IPS DF 4.7 (cell line): ENCODE results near the gene CENPS.
"Not testable (repeated sequence)": the region's sequence is repeated elsewhere in the genome, so short reads cannot be mapped to it uniquely, and the experiment has no call there.

Experiments used
- DNase-seq: peaks from one replicate; pipeline ENCODE4 v3.0.0-alpha.2; 2013; ENCODE audit warnings: low spot score; ENCODE audit errors: extremely low read depth

CENPS gene

GRCh38 chr1:10430216-10431069 is at the start of gene CENPS:
Gene CENPS, plus strand, starts transcription at chr1:10430433. Its CDS starts 85 bp downstream, at chr1:10430518.
- DNase-seq = no peak

GRCh38 chr1:10380594-10381275 is 49.5 kb upstream of the CENPS start:
- no peak for DNase-seq

- no peak for DNase-seq
These were observed 46.6 kb upstream of the CENPS start for GRCh38 chr1:10383630-10384029.

GRCh38 chr1:10384219-10384618 is 46.0 kb upstream of the CENPS start:
- no peak for DNase-seq

GRCh38 chr1:10386761-10387676 is 43.2 kb upstream of the CENPS start:
- no peak for DNase-seq

GRCh38 chr1:10387677-10388386 is 42.4 kb upstream of the CENPS start:
- no peak for DNase-seq

- DNase-seq = no peak
These were observed 41.9 kb upstream of the CENPS start for GRCh38 chr1:10388387-10388715.

- DNase-seq = no peak
These were observed 40.8 kb upstream of the CENPS start for GRCh38 chr1:10389271-10389973.

GRCh38 chr1:10396870-10397269 is 33.4 kb upstream of the CENPS start:
- DNase-seq = no peak

GRCh38 chr1:10398278-10398733 is 31.9 kb upstream of the CENPS start:
- no peak for DNase-seq

- DNase-seq = peak; percentile 89
These were observed 31.3 kb upstream of the CENPS start, which contains the start of gene PGD for GRCh38 chr1:10398734-10399443. Gene PGD, plus strand, starts transcription at chr1:10399064. Its CDS starts 54 bp downstream, at chr1:10399118.

- DNase-seq = no peak
These were observed 30.7 kb upstream of the CENPS start for GRCh38 chr1:10399444-10399941.

- DNase-seq = no peak
These were observed 30.2 kb upstream of the CENPS start for GRCh38 chr1:10400013-10400412.

- no peak for DNase-seq
These were observed 29.0 kb upstream of the CENPS start for GRCh38 chr1:10401281-10401680.

- DNase-seq = no peak
These were observed 27.4 kb upstream of the CENPS start for GRCh38 chr1:10402729-10403274.

GRCh38 chr1:10407201-10407600 is 23.0 kb upstream of the CENPS start:
- no peak for DNase-seq

GRCh38 chr1:10415211-10415930 is 14.9 kb upstream of the CENPS start:
- DNase-seq = no peak

GRCh38 chr1:10415967-10416366 is 14.3 kb upstream of the CENPS start:
- DNase-seq = not testable (repeated sequence)
